ENCODE results near the gene EXOC6B. TPM values are rescaled to one million over a fixed set of nuclear protein-coding genes. Genes with fewer than 3 reads are reported as not detected.

The EXOC6B gene
- total RNA-seq, 1 donor from 2014 or later: 35.2 TPM

GRCh38 chr2:72182547-72182946, 643.3 kb downstream of the EXOC6B start:
- TF ChIP-seq CTCF (IDR thresholded peaks at IDR 0.05): no peak
- intact Hi-C loops (cut with DNase I): no loop called here
- H3K36me3 ChIP-seq: peaks cover 12% of the 10 kb centered on the region
- no peak for DNase-seq
- ATAC-seq: no peak
- H3K27me3 ChIP-seq: no peaks in the 10 kb centered on the region
- no peaks in the 10 kb centered on the region for H3K9me3 ChIP-seq
- no peaks in the 10 kb centered on the region for H3K4me1 ChIP-seq
- no peak overlapping the region for H3K27ac ChIP-seq
- H3K4me3 ChIP-seq: no peak overlapping the region

- intact Hi-C loops (cut with DNase I): no loop called here
- no peak overlapping the region for H3K4me3 ChIP-seq
- no peak for DNase-seq
- H3K9me3 ChIP-seq: no peaks in the 10 kb centered on the region
- H3K27ac ChIP-seq: no peak overlapping the region
- no peak for ATAC-seq
- no peaks in the 10 kb centered on the region for H3K27me3 ChIP-seq
- no peaks in the 10 kb centered on the region for H3K4me1 ChIP-seq
- H3K36me3 ChIP-seq: peaks cover 12% of the 10 kb centered on the region
- TF ChIP-seq CTCF (IDR thresholded peaks at IDR 0.05): no peak
Measured at GRCh38 chr2:72181616-72182015, 644.2 kb downstream of the EXOC6B start.

GRCh38 chr2:72180351-72180750, 645.5 kb downstream of the EXOC6B start:
- ATAC-seq (no peak), DNase-seq (no peak)
- TF ChIP-seq CTCF (IDR thresholded peaks at IDR 0.05): no peak
- peaks cover 12% of the 10 kb centered on the region for H3K36me3 ChIP-seq
- no peaks in the 10 kb centered on the region for H3K9me3 ChIP-seq
- H3K4me1 ChIP-seq: no peaks in the 10 kb centered on the region
- H3K27me3 ChIP-seq: no peaks in the 10 kb centered on the region
- intact Hi-C loops (cut with DNase I): no loop called here
- H3K4me3 ChIP-seq: no peak overlapping the region
- H3K27ac ChIP-seq: no peak overlapping the region

GRCh38 chr2:72178551-72178950, 647.3 kb downstream of the EXOC6B start:
- no peaks in the 10 kb centered on the region for H3K4me1 ChIP-seq
- H3K27ac ChIP-seq: no peak overlapping the region
- H3K27me3 ChIP-seq: no peaks in the 10 kb centered on the region
- intact Hi-C loops (cut with DNase I): no loop called here
- TF ChIP-seq CTCF (IDR thresholded peaks at IDR 0.05): no peak
- no peak overlapping the region for H3K4me3 ChIP-seq
- H3K36me3 ChIP-seq: peaks cover 12% of the 10 kb centered on the region
- H3K9me3 ChIP-seq: no peaks in the 10 kb centered on the region
- no peak for ATAC-seq
- DNase-seq: no peak

- Histone ChIP-seq H3K4me3 (no peak overlapping the region), H3K36me3 (peaks cover 12% of the 10 kb centered on the region), H3K9me3 (no peaks in the 10 kb centered on the region), H3K27ac (no peak overlapping the region), H3K4me1 (no peaks in the 10 kb centered on the region), H3K27me3 (no peaks in the 10 kb centered on the region)
- intact Hi-C loops (cut with DNase I): no loop called here
- DNase-seq (no peak), ATAC-seq (no peak)
- TF ChIP-seq CTCF (IDR thresholded peaks at IDR 0.05): no peak
Measured at GRCh38 chr2:72176281-72176680, 649.6 kb downstream of the EXOC6B start.

GRCh38 chr2:72175636-72176035, 650.2 kb downstream of the EXOC6B start:
- intact Hi-C loops (cut with DNase I): no loop called here
- no peak for DNase-seq
- Histone ChIP-seq H3K4me1 (no peaks in the 10 kb centered on the region), H3K27ac (no peak overlapping the region), H3K36me3 (peaks cover 12% of the 10 kb centered on the region), H3K4me3 (no peak overlapping the region), H3K9me3 (no peaks in the 10 kb centered on the region), H3K27me3 (no peaks in the 10 kb centered on the region)
- TF ChIP-seq CTCF (IDR thresholded peaks at IDR 0.05): no peak
- ATAC-seq: no peak

Data from upper lobe of right lung (tissue), 1 donor.